ENCODE data around the gene CA10. TPM values are rescaled to one million over a fixed set of nuclear protein-coding genes. Genes with fewer than 3 reads are reported as not detected.

CA10 gene
- total and polyA plus RNA-seq, 2 experiments from 2014 or later: 0.33 TPM; not detected in 1

DNA sequence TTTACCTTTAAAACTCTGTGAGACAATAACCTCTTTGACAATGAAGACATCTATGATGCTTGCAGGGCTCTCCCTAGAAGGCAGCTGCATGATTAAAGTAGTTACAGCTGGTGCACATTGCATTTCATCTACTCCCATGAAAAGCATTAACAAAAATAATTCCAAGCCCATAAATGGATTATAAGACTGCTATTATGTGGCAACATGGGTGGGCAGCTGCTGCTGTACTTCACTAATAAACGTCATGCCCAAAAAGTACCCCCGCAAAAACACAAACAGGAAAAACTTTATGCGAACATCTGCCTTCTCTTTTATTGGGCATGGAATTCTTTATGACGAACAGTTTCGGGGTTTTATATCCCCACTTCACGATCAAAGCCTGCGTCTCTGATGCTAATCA is 224.9 kb downstream of the CA10 start:
- WGBS (ENCODE audit: low lambda C conversion rate, missing lambda C conversion rate): 72% methylated on average over 7 of the region's 7 CpGs

GRCh38 chr17:51926448-51926847 is 232.1 kb downstream of the CA10 start:
- WGBS (ENCODE audit: low lambda C conversion rate, missing lambda C conversion rate): 90% methylated on average over 4 of the region's 4 CpGs
- H3K9me2 ChIP-seq (replicated peaks; ENCODE audit: insufficient read depth): no peaks in the 10 kb centered on the region
- H3K9me3 ChIP-seq (ENCODE audit: low read depth): no peaks in the 10 kb centered on the region
- H3K4me1 ChIP-seq (ENCODE audit: insufficient read depth): no peaks in the 10 kb centered on the region
- H3K79me2 ChIP-seq: no peaks in the 10 kb centered on the region
- TF ChIP-seq EZH2phosphoT487 (IDR thresholded peaks at IDR 0.05; ENCODE audit: low read depth, severe bottlenecking, unreplicated experiment) (no peak), EZH2 (IDR thresholded peaks at IDR 0.05; ENCODE audit: borderline replicate concordance) (no peak)
- TF ChIP-seq, protein P1, sequence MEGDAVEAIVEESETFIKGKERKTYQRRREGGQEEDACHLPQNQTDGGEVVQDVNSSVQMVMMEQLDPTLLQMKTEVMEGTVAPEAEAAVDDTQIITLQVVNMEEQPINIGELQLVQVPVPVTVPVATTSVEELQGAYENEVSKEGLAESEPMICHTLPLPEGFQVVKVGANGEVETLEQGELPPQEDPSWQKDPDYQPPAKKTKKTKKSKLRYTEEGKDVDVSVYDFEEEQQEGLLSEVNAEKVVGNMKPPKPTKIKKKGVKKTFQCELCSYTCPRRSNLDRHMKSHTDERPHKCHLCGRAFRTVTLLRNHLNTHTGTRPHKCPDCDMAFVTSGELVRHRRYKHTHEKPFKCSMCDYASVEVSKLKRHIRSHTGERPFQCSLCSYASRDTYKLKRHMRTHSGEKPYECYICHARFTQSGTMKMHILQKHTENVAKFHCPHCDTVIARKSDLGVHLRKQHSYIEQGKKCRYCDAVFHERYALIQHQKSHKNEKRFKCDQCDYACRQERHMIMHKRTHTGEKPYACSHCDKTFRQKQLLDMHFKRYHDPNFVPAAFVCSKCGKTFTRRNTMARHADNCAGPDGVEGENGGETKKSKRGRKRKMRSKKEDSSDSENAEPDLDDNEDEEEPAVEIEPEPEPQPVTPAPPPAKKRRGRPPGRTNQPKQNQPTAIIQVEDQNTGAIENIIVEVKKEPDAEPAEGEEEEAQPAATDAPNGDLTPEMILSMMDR (IDR thresholded peaks at IDR 0.05; ENCODE audit: poor library complexity): no peak
- no peak for DNase-seq (ENCODE audit: low spot score)
- no peaks in the 10 kb centered on the region for H3K36me3 ChIP-seq (replicated peaks; ENCODE audit: insufficient read depth, low read depth)
- no peak overlapping the region for H2AFZ ChIP-seq
- H4K20me1 ChIP-seq (ENCODE audit: insufficient read depth, poor library complexity, severe bottlenecking): no peaks in the 10 kb centered on the region
- H3K27ac ChIP-seq: no peak overlapping the region
- no peaks in the 10 kb centered on the region for H3K27me3 ChIP-seq
- H3K4me3 ChIP-seq: no peak overlapping the region
- no peak overlapping the region for H3K4me2 ChIP-seq

More for the DNA sequence above, 224.9 kb downstream of the CA10 start:
- DNase-seq (ENCODE audit: low spot score): no peak
- TF ChIP-seq, protein P1 (IDR thresholded peaks at IDR 0.05; ENCODE audit: poor library complexity): no peak
- TF ChIP-seq EZH2 (IDR thresholded peaks at IDR 0.05; ENCODE audit: borderline replicate concordance): no peak
- no peak for TF ChIP-seq EZH2phosphoT487 (IDR thresholded peaks at IDR 0.05; ENCODE audit: low read depth, severe bottlenecking, unreplicated experiment)
- no peaks in the 10 kb centered on the region for H3K9me3 ChIP-seq (ENCODE audit: low read depth)
- H3K79me2 ChIP-seq: no peaks in the 10 kb centered on the region
- no peaks in the 10 kb centered on the region for H3K27me3 ChIP-seq
- no peaks in the 10 kb centered on the region for H3K36me3 ChIP-seq (replicated peaks; ENCODE audit: insufficient read depth, low read depth)
- H3K27ac ChIP-seq: no peak overlapping the region
- H3K4me3 ChIP-seq: no peak overlapping the region
- no peaks in the 10 kb centered on the region for H4K20me1 ChIP-seq (ENCODE audit: insufficient read depth, poor library complexity, severe bottlenecking)
- H3K4me2 ChIP-seq: no peak overlapping the region
- H3K4me1 ChIP-seq (ENCODE audit: insufficient read depth): no peaks in the 10 kb centered on the region
- no peaks in the 10 kb centered on the region for H3K9me2 ChIP-seq (replicated peaks; ENCODE audit: insufficient read depth)
- H2AFZ ChIP-seq: no peak overlapping the region

DNA sequence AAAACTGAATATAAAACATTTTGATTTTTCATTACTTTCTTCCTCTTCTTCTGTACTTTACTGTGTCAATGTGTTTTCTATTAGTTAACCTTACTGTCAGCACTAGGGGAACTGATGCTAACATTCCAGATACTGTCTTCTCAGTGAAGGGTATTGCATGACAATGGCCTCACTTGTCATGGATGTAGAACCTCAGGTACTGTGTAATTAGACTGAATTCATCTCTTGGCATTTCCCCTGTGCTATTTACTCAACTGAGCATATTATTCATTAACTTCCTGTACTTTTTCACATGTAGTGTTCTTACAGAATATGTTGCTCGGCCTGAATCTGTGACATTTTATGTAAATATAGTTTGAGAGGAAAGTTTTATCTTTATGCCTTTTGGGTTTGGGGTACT is 237.0 kb downstream of the CA10 start:
- DNase-seq (ENCODE audit: low spot score): no peak
- Histone ChIP-seq H3K27ac (no peak overlapping the region), H2AFZ (no peak overlapping the region), H3K4me1 (ENCODE audit: insufficient read depth) (no peaks in the 10 kb centered on the region), H3K9me3 (ENCODE audit: low read depth) (no peaks in the 10 kb centered on the region), H3K4me2 (no peak overlapping the region), H3K36me3 (replicated peaks; ENCODE audit: insufficient read depth, low read depth) (no peaks in the 10 kb centered on the region), H3K9me2 (replicated peaks; ENCODE audit: insufficient read depth) (no peaks in the 10 kb centered on the region), H3K79me2 (no peaks in the 10 kb centered on the region), H3K4me3 (no peak overlapping the region), H4K20me1 (ENCODE audit: insufficient read depth, poor library complexity, severe bottlenecking) (no peaks in the 10 kb centered on the region), H3K27me3 (no peaks in the 10 kb centered on the region)
- 71% methylated on average over 1 of the region's 1 CpG for WGBS (ENCODE audit: low lambda C conversion rate, missing lambda C conversion rate)
- no peak for TF ChIP-seq EZH2phosphoT487 (IDR thresholded peaks at IDR 0.05; ENCODE audit: low read depth, severe bottlenecking, unreplicated experiment)
- TF ChIP-seq EZH2 (IDR thresholded peaks at IDR 0.05; ENCODE audit: borderline replicate concordance): no peak
- TF ChIP-seq, protein P1 (IDR thresholded peaks at IDR 0.05; ENCODE audit: poor library complexity): no peak

DNA sequence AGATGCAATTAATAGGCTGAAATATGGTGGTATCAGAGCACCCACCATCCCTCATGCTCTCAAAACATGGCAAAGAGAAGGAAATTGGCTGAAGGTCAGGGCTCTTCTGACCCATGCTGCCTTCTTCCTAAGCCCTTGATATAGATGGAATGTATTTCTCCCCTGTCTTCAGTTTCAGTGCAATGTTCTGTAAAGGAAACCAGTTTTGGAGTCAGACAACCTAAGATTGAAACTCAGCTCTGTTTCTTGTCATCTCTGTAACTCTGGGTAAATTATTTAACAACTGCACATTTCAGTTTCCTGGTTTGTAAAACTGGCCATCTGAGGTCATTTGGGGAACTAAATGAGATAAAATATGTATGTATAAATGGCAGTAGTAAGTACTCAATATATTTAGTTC is 243.9 kb downstream of the CA10 start:
- Histone ChIP-seq H3K9me2 (replicated peaks; ENCODE audit: insufficient read depth) (no peaks in the 10 kb centered on the region), H3K27ac (no peak overlapping the region), H3K36me3 (replicated peaks; ENCODE audit: insufficient read depth, low read depth) (no peaks in the 10 kb centered on the region), H3K4me2 (no peak overlapping the region), H3K9me3 (ENCODE audit: low read depth) (no peaks in the 10 kb centered on the region), H4K20me1 (ENCODE audit: insufficient read depth, poor library complexity, severe bottlenecking) (no peaks in the 10 kb centered on the region), H3K4me1 (ENCODE audit: insufficient read depth) (no peaks in the 10 kb centered on the region), H3K79me2 (no peaks in the 10 kb centered on the region), H3K27me3 (peaks cover 7% of the 10 kb centered on the region), H2AFZ (no peak overlapping the region), H3K4me3 (no peak overlapping the region)
- TF ChIP-seq, protein P1 (IDR thresholded peaks at IDR 0.05; ENCODE audit: poor library complexity): no peak
- no peak for TF ChIP-seq EZH2 (IDR thresholded peaks at IDR 0.05; ENCODE audit: borderline replicate concordance)
- no peak for TF ChIP-seq EZH2phosphoT487 (IDR thresholded peaks at IDR 0.05; ENCODE audit: low read depth, severe bottlenecking, unreplicated experiment)
- DNase-seq (ENCODE audit: low spot score): no peak
